Activated CD8-positive, alpha-beta memory T cell treated with anti-CD3 and anti-CD28 coated beads, Interleukin-2, amount 50 U/mL, for 24 hours (primary cell): Measurements from ENCODE around the gene C5orf52.
"Not testable (repeated sequence)": the region's sequence is repeated elsewhere in the genome, so short reads cannot be mapped to it uniquely, and the experiment has no call there.

Experiments used
- DNase-seq: peaks from one replicate; pipeline ENCODE4 v3.0.0-alpha.2; 2020; ENCODE audit errors: extremely low read depth

C5orf52 gene

DNA sequence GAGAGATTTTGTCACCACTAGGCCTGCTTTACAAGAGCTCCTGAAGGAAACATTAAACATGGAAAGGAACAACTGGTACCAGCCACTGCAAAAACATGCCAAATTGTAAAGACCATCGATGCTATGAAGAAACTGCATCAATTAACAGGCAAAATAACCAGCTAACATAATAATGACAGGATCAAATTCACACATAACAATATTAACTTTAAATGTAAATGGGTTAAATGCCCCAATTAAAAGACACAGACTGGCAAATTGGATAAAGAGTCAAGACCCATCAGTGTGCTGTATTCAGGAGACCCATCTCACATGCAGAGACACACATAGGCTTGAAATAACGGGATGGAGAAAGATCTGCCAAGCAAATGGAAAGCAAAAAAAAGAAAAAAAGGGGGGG is 51.6 kb downstream of the C5orf52 start:
- not testable (repeated sequence) for DNase-seq

DNA sequence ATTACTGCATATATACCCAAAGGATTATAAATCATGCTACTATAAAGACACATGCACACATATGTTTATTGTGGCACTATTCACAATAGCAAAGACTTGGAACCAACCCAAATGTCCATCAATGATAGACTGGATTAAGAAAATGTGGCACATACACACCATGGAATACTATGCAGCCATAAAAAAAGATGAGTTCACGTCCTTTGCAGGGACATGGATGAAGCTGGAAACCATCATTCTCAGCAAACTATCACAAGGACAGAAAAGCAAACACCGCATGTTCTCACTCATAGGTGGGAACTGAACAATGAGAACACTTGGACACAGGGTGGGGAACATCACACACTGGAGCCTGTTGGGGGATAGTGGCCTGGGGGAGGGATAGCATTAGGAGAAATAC is 55.3 kb downstream of the C5orf52 start:
- DNase-seq = not testable (repeated sequence)

DNA sequence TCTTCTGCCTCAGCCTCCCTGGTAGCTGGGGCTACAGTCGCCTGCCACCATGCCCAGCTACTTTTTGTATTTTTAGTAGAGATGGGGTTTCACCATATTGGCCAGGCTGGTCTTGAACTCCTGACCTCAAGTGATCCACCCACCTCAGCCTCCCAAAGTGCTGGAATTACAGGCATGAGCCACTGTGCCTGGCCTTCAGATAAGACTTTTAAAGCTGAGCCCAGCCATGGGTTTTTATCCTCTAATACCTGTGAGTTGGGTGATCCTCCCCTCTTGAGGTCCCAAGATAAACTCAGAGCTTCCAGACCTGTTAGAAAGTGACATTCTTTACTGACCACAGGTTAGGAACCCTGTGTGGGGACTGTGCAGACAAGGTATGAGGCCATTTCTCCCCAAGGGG is 56.5 kb downstream of the C5orf52 start:
- DNase-seq = not testable (repeated sequence)
